ENCODE measurements around the gene DIDO1.

GRCh38 chr20:62880935-62881661 is 45.2 kb downstream of the DIDO1 start:
- TF ChIP-seq EP300 (IDR thresholded peaks at IDR 0.05) (no peak), PHF8 (IDR thresholded peaks at IDR 0.05; ENCODE audit: borderline replicate concordance, low read depth) (no peak), RNF2 (IDR thresholded peaks at IDR 0.05; ENCODE audit: borderline replicate concordance, low read depth) (no peak), HEYL (CRISPR knock-in tag; IDR thresholded peaks at IDR 0.05) (no peak), POLR2A (IDR thresholded peaks at IDR 0.05; ENCODE audit: low read length) (no peak)
- TF ChIP-seq, protein P1, sequence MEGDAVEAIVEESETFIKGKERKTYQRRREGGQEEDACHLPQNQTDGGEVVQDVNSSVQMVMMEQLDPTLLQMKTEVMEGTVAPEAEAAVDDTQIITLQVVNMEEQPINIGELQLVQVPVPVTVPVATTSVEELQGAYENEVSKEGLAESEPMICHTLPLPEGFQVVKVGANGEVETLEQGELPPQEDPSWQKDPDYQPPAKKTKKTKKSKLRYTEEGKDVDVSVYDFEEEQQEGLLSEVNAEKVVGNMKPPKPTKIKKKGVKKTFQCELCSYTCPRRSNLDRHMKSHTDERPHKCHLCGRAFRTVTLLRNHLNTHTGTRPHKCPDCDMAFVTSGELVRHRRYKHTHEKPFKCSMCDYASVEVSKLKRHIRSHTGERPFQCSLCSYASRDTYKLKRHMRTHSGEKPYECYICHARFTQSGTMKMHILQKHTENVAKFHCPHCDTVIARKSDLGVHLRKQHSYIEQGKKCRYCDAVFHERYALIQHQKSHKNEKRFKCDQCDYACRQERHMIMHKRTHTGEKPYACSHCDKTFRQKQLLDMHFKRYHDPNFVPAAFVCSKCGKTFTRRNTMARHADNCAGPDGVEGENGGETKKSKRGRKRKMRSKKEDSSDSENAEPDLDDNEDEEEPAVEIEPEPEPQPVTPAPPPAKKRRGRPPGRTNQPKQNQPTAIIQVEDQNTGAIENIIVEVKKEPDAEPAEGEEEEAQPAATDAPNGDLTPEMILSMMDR (IDR thresholded peaks at IDR 0.05) = no peak

All from A549 (cell line).